Neural crest cell (in vitro differentiated cells): ENCODE results near the gene CENPS. TPM values are rescaled to one million over a fixed set of nuclear protein-coding genes. Genes with fewer than 3 reads are reported as not detected.

Source experiments
- DNase-seq: peaks from one replicate; pipeline ENCODE4 v3.0.0; 2021; ENCODE audit warnings: low read depth, mixed read lengths, low spot score
- H3K27ac Mint-ChIP-seq: one replicate; pipeline ENCODE4 v1.8.0; 2021; ENCODE audit warnings: mild to moderate bottlenecking, mixed read lengths; ENCODE audit not compliant: unreplicated experiment
- H3K27me3 Mint-ChIP-seq: 2 replicates; pipeline ENCODE4 v1.8.0; 2021; ENCODE audit warnings: low read depth, mild to moderate bottlenecking, mixed read lengths
- H3K36me3 Mint-ChIP-seq: 2 replicates; pipeline ENCODE4 v1.8.0; 2021; ENCODE audit warnings: low read depth, mild to moderate bottlenecking, mixed read lengths
- H3K4me1 Mint-ChIP-seq: 2 replicates; pipeline ENCODE4 v1.8.0; 2021; ENCODE audit warnings: mixed read lengths
- H3K4me3 Mint-ChIP-seq: one replicate; pipeline ENCODE4 v1.8.0; 2021; ENCODE audit warnings: mild to moderate bottlenecking, mixed read lengths
- H3K9me3 Mint-ChIP-seq: 2 replicates; pipeline ENCODE4 v1.8.0; 2021; ENCODE audit warnings: mixed read lengths
- total RNA-seq: library from RNA; stranded (reverse); gene quantifications from 2 replicates; pipeline ENCODE4 v1.2.1, GENCODE V29; 2021
- TF ChIP-seq, protein P1 (sequence below): fragments of 200-600 bp; sonication (generic); conservative IDR thresholded peaks from 2 replicates; pipeline ENCODE4 v1.5.0; 2021; ENCODE audit warnings: antibody characterized with exemption, mild to moderate bottlenecking

CENPS gene
- total RNA-seq, 1 donor from 2014 or later, result 26.9 TPM

DNA sequence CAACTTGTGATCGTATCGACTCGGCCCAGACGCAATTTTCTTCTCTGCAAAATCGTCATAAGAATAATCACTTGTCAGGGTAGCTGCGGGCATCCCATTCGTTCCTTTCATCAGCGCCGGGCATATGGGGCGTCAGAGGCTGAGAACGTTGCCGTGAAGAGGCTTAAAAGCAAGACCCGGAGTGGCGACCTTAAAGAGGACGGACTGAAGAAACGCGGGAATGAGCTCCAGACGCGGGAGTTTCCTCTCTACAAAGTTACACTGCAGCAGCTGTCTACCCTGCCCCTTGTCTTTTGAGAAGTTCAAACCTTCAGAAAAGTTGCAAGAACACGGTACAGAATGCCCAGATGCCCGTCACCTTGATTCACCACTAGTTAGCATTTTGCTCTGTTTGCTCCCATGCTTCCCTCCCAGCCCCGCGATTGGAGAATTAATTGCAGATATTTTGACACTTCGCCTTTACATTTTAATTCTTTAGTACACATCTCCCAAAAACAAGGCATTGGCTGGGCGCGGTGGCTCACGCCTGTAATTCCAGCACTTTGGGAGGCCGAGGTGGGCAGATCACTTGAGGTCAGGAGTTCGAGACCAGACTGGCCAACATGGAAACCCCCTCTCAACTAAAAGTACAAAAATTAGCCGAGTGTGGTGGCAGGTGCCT lies 967 bp downstream of the CENPS start:
- peaks cover 4% of the 10 kb centered on the region for H3K36me3 Mint-ChIP-seq
- peak overlapping the region; percentile 79 for H3K27ac Mint-ChIP-seq
- TF ChIP-seq, protein P1, sequence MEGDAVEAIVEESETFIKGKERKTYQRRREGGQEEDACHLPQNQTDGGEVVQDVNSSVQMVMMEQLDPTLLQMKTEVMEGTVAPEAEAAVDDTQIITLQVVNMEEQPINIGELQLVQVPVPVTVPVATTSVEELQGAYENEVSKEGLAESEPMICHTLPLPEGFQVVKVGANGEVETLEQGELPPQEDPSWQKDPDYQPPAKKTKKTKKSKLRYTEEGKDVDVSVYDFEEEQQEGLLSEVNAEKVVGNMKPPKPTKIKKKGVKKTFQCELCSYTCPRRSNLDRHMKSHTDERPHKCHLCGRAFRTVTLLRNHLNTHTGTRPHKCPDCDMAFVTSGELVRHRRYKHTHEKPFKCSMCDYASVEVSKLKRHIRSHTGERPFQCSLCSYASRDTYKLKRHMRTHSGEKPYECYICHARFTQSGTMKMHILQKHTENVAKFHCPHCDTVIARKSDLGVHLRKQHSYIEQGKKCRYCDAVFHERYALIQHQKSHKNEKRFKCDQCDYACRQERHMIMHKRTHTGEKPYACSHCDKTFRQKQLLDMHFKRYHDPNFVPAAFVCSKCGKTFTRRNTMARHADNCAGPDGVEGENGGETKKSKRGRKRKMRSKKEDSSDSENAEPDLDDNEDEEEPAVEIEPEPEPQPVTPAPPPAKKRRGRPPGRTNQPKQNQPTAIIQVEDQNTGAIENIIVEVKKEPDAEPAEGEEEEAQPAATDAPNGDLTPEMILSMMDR, result no peak
- peaks cover 36% of the 10 kb centered on the region for H3K4me1 Mint-ChIP-seq
- no peak for DNase-seq
- no peaks in the 10 kb centered on the region for H3K27me3 Mint-ChIP-seq
- H3K4me3 Mint-ChIP-seq, result peak overlapping the region; percentile 94
- H3K9me3 Mint-ChIP-seq, result no peaks in the 10 kb centered on the region

DNA sequence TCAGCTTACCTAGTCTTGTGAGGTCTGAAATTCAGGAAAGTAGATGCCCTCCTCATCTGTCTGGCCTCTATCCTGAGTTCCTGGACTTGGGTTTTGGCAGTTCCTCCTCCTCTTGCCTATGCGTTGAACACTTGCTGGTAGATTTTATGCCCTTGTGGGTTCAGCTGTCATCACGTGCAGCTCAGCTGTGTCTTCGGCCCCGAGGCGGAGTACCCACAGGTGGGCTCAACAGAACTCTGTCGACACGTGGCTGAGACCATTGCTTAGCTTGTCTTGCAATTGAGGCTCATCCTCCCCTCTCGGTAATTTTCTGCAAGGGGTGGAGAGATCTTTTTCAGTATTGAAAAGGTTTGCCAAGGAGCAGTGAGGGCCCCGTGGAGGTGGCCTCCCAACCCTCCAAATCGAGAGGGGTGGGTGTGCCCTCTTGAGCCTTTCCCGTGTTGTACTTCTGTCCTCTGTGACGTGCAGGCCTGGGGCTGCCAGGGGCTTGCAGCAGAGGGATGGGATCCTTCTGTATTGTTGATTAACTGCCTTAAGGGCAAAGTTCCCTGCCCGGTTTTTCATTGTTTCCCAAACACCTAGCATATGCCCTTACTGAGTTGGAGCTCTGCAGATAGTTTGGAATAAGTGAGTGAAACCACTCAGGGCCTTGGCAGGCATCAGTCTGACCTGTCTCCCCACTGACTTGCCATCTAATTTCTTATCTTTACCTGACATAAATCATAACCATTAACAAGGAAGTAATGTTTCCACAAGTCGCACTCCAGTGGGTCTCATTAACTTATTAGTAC lies 2.9 kb downstream of the CENPS start:
- H3K27ac Mint-ChIP-seq, result no peak overlapping the region
- H3K4me1 Mint-ChIP-seq, result peaks cover 37% of the 10 kb centered on the region
- H3K9me3 Mint-ChIP-seq, result no peaks in the 10 kb centered on the region
- DNase-seq, result no peak
- TF ChIP-seq, protein P1, result no peak
- no peaks in the 10 kb centered on the region for H3K27me3 Mint-ChIP-seq
- H3K4me3 Mint-ChIP-seq, result peak overlapping the region; percentile 70
- H3K36me3 Mint-ChIP-seq, result peaks cover 4% of the 10 kb centered on the region

DNA sequence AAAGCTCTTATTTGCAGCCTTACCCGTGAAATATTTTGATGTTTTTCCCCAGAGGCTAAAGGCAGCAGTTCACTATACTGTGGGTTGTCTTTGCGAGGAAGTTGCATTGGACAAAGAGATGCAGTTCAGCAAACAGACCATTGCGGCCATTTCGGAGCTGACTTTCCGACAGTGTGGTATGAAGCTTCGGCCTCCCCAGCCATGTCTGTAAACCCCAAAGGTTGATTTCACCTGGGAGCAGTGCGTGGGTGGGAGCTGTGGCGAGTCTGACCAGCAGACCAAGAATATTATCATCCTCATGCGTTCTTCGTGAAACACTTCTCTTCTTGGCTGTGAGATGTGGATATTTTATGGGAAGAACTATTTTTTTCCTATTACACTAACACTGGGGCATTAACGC lies 3.6 kb downstream of the CENPS start:
- DNase-seq, result no peak
- H3K27me3 Mint-ChIP-seq, result no peaks in the 10 kb centered on the region
- H3K27ac Mint-ChIP-seq, result no peak overlapping the region
- TF ChIP-seq, protein P1, result no peak
- peaks cover 4% of the 10 kb centered on the region for H3K36me3 Mint-ChIP-seq
- peaks cover 36% of the 10 kb centered on the region for H3K4me1 Mint-ChIP-seq
- H3K9me3 Mint-ChIP-seq, result no peaks in the 10 kb centered on the region
- H3K4me3 Mint-ChIP-seq, result peak overlapping the region; percentile 70

DNA sequence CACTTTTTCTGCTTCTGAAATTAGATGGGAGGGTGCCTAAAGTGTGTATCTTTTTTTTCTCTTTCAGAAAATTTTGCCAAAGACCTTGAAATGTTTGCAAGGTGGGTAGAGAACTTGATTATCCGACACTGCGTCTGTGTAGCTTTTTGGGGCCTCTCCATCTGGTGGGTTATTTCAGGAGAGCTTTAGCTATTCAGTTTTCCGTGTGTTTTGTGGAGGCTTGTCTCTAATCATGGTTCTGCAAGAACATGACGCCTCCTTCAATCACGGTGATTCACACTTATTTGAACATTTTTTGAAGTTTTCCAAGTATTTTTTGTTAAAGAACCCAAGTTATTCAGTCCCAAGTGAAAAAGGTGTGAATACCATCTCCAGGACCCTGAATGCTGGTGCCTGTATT lies 4.4 kb downstream of the CENPS start:
- TF ChIP-seq, protein P1, result no peak
- H3K36me3 Mint-ChIP-seq, result peaks cover 4% of the 10 kb centered on the region
- no peak for DNase-seq
- H3K27me3 Mint-ChIP-seq, result no peaks in the 10 kb centered on the region
- H3K9me3 Mint-ChIP-seq, result no peaks in the 10 kb centered on the region
- H3K4me1 Mint-ChIP-seq, result peaks cover 36% of the 10 kb centered on the region
- no peak overlapping the region for H3K27ac Mint-ChIP-seq
- H3K4me3 Mint-ChIP-seq, result no peak overlapping the region

DNA sequence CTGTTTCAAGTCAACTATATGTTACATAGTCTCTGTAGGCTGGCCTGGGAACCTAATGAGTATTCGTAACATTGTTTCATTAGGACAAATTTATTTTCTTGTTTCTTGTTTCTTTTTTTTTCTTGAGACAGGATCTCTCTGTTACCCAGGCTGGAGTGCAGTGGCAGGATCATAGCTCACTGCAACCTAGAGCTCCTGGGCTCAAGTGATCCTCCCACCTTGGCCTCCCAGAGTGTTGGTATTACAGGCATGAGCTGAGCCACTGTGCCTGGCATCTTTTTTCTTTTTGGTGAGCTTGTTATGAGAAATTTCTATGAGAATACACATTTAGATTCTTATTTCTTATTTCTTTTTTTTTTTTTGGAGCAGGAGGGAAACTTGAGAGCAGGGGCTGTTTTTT lies 6.8 kb downstream of the CENPS start:
- peaks cover 21% of the 10 kb centered on the region for H3K4me1 Mint-ChIP-seq
- H3K36me3 Mint-ChIP-seq, result no peaks in the 10 kb centered on the region
- TF ChIP-seq, protein P1, result no peak
- H3K27me3 Mint-ChIP-seq, result no peaks in the 10 kb centered on the region
- peak overlapping the region; percentile 4 for H3K4me3 Mint-ChIP-seq
- no peak for DNase-seq
- peak overlapping the region; percentile 78 for H3K27ac Mint-ChIP-seq
- no peaks in the 10 kb centered on the region for H3K9me3 Mint-ChIP-seq
